NCI-H82 treated with DMSO at 0.1 percent for 48 hours (cell line): ENCODE measurements around the gene ANKRD12.
A peak's percentile ranks its signal among the peaks of the same experiment; 100 is the strongest.

Source experiments
- DNase-seq: peaks from one replicate; lab custom pipeline; 2025; ENCODE audit not compliant: unreplicated experiment; lab: John Stamatoyannopoulos, UW

Gene ANKRD12

DNA sequence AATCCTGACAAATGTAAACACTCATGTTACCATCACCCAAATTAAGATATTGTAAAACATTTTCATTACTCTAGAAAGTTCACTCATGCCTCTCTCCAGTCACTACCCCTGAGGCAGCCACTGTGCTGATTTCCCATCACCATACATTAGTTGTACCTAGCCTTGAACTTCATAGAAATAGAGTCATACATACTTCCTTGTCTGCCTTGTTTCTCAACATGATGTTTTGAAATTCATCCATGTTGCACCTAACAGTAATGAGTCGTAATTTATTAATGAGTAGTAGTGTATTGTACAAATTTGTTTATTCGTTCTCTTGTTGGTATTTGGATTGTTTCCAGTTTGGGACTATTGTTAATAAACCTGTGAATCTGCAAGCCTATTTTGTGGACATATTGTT, 149.0 kb downstream of the ANKRD12 start:
- DNase-seq, result no peak

GRCh38 chr18:9287036-9287435, 150.5 kb downstream of the ANKRD12 start:
- DNase-seq, result no peak

DNA sequence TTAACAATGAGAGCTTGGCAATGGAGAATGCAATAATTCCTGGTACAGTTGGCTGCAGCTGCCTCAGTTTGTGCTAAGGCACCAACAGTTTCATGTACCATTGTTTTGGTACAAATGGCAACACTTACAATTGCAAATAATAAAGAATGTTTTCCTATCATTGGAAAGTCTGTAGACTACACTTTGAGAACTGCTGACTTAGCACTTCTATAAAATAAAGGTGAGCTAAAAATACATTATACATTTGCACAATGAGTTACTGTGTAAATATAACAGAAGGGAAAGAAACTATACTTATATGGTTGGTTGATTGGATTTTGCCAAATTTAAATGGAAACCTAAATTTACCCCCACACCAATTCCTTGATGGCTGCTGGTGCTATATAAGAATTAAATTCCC, 153.1 kb downstream of the ANKRD12 start:
- DNase-seq, result no peak

GRCh38 chr18:9290156-9290555, 153.6 kb downstream of the ANKRD12 start:
- DNase-seq, result no peak

DNA sequence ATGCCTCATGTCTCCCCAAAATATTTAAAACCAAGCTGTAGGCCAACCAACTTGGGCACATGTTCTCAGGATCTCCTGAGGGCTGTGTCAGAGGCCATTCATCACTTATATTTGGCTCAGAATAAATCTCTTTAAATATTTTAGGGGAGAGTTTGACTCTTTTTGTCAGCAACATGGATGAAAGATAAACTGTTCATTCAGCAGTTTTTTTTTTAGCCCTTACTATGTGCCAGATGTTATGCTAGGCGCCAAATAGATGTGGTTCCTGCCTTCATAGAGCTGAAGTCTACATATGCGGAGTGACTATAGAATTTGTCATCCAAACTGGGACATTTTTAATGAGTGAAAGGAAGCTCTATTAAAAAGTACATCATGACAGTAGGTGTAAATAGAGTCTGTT, 155.5 kb downstream of the ANKRD12 start:
- no peak for DNase-seq

GRCh38 chr18:9293948-9294347, 157.4 kb downstream of the ANKRD12 start:
- no peak for DNase-seq

GRCh38 chr18:9296233-9297006, 159.8 kb downstream of the ANKRD12 start:
- no peak for DNase-seq

- no peak for DNase-seq
Observed at GRCh38 chr18:9297007-9297393, 160.4 kb downstream of the ANKRD12 start.

- DNase-seq, result no peak
Observed at GRCh38 chr18:9304388-9305070, 167.9 kb downstream of the ANKRD12 start.

GRCh38 chr18:9319333-9319732, 182.8 kb downstream of the ANKRD12 start:
- DNase-seq, result no peak

- no peak for DNase-seq
Observed at GRCh38 chr18:9321017-9321452, 184.5 kb downstream of the ANKRD12 start.

- no peak for DNase-seq
Observed at GRCh38 chr18:9321736-9322135, 185.2 kb downstream of the ANKRD12 start.

GRCh38 chr18:9322744-9323143, 186.2 kb downstream of the ANKRD12 start:
- no peak for DNase-seq

DNA sequence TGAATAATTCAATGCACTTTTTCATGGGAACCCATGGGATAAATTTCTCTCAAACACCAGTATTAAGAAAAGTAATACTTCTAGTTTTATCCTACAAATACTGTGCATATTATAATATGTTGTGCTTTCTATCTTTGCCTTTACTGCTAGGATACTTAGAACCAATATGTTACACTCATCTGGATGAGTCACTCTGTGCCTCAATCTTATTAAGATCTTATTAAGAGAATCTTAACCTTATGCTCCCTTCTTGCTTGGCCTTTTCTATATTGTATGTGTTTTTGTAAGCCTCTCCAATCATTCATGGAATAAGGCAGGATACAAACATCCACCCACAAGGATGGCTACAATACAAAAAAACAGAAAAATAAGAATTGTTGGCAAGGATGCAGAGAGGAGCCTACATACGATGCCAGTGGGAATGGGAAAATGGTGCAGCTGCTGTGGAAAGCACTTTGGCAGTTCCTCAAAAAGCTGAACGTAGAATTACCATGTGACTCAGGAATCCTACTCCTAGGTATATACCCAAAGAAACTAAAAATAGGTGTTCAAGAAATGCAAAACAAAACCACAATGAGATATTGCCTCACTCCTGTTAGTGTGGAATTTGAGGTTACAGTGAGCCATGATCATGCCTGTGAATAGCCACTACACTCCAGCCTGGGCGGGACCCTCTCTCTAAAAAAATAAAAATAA, 187.3 kb downstream of the ANKRD12 start:
- DNase-seq, result peak; percentile 78

DNA sequence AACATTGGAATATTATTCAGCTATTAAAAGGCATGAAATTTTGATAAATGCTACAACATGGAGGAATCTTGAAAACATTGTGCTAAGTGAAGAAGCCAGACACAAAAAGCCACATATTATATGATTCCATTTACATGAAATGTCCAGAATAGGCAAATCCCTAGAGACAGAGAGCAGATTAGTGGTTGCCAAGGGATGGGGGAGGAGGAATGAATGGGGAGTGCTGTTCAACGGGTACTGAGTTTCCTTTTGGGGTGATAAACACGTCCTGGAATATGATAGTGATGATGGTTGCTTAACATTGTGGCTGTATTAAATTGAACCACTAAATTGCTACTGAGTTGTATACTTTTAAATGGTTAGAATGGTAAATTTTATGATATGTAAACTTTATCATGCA, 189.1 kb downstream of the ANKRD12 start:
- no peak for DNase-seq

GRCh38 chr18:9328776-9329175, 192.2 kb downstream of the ANKRD12 start:
- DNase-seq, result no peak

DNA sequence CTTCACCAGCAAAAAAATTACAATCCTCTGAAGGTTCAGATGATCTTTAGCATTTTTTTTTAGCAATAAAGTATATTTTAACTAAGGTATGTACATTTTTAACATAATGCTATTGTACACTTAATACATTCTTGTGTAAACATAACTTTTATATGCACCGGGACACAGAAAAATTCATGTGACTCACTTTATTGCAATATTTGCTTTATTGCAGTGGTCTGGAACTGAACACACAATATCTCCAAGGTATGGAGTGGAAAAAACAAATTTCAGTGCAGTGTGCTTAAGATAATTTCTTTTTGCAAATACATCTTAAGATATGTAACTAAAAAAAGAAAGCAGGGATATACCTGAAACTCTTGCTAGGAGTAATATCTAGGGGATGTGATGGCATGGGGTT, 192.9 kb downstream of the ANKRD12 start:
- no peak for DNase-seq

DNA sequence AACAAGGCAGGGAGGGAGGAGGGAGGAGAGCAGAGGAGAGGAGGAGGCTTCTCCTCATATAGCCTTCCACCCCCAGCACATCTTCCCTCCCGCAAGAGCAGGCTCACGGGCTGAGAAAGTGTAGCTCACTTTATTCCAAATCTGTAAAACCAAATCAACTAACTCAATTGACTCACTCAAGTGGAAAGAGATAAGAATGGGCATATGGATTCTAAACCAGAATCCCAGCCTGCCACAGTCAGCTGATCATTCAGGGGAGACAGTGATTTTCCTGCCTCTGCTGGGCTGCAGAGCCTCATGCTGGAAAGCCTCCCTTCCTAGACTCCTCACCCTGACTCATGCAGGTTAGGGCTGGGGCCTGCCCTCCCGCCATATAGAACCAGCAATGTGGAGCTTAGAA, 193.8 kb downstream of the ANKRD12 start:
- no peak for DNase-seq

GRCh38 chr18:9333441-9334328, 197.1 kb downstream of the ANKRD12 start:
- DNase-seq, result no peak

- DNase-seq, result peak; percentile 61
Observed at GRCh38 chr18:9334329-9334972, 197.9 kb downstream of the ANKRD12 start, which contains the start of gene TWSG1. Gene TWSG1 (plus strand): TSS chr18:9334773. CDS start chr18:9337230, 2,457 bp downstream.
